NT2/D1 (cell line): ENCODE data around the gene DDX43.
"Not testable (repeated sequence)": the region's sequence is repeated elsewhere in the genome, so short reads cannot be mapped to it uniquely, and the experiment has no call there.

Experiments
- DNase-seq: peaks from one replicate; pipeline ENCODE4 v3.0.0-alpha.2; 2011; ENCODE audit warnings: low read depth, low spot score
- H3K27me3 ChIP-seq: 2 replicates; pipeline ENCODE4 v1.6.0; 2011; ENCODE audit warnings: mild to moderate bottlenecking; ENCODE audit not compliant: insufficient read length, insufficient read depth
- H3K36me3 ChIP-seq: 2 replicates; pipeline ENCODE4 v1.6.1; 2011; ENCODE audit warnings: mild to moderate bottlenecking, low read length, mixed read lengths; ENCODE audit not compliant: insufficient read depth, insufficient read length
- H3K4me1 ChIP-seq: 2 replicates; pipeline ENCODE4 v1.5.1; 2011; ENCODE audit not compliant: insufficient read depth, insufficient read length
- H3K4me3 ChIP-seq: 2 replicates; pipeline ENCODE4 v1.5.1; 2011; ENCODE audit warnings: low read depth; ENCODE audit not compliant: insufficient read length
- H3K9ac ChIP-seq: 2 replicates; pipeline ENCODE4 v1.6.0; 2011; ENCODE audit warnings: low read depth; ENCODE audit not compliant: insufficient read length
- H3K9me3 ChIP-seq: 2 replicates; pipeline ENCODE4 v1.5.1; 2011; ENCODE audit warnings: mild to moderate bottlenecking, low read length; ENCODE audit not compliant: insufficient read depth
- SUZ12 ChIP-seq: IDR thresholded peaks from 2 replicates; pipeline ENCODE4 v1.6.1; 2011; ENCODE audit not compliant: insufficient read length, insufficient read depth; ENCODE audit errors: extremely low read depth
- YY1 ChIP-seq: IDR thresholded peaks from 2 replicates; pipeline ENCODE4 v1.6.1; 2011; ENCODE audit not compliant: insufficient read length, insufficient read depth
- ZNF274 ChIP-seq: IDR thresholded peaks from 2 replicates; pipeline ENCODE4 v1.6.1; 2011; ENCODE audit warnings: mild to moderate bottlenecking, low read depth, low read length

Gene DDX43

DNA sequence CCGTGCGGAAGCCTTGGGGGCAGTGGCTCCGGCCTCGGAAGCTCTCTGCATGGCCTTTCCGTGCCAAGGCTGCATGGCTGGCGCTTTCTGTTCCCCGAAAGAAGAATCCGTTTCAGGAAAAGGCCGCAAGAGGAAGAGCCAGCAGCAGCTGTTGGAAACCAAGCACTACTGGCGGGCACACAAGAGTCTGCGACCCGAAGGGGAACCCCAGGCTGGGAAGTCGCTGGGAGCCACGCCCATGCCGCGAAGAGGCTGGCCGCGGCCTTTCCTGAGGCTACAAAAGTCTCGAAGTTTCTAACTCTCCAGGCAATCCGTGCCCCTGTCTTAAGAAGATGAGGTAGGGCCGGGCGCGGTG is 57.5 kb downstream of the DDX43 start, which contains the start of gene CGAS:
Gene CGAS, minus strand, starts transcription at position 191 of the 355 bp plus-strand sequence. Its CDS starts 116 bp downstream, at position 75.
- Histone ChIP-seq H3K4me3 (no peak within 1 kb of the TSS), H3K4me1 (no peaks in the 10 kb centered on the region), H3K36me3 (no peaks in the 10 kb centered on the region), H3K9me3 (no peaks in the 10 kb centered on the region), H3K27me3 (no peaks in the 10 kb centered on the region), H3K9ac (no peak within 1 kb of the TSS)
- TF ChIP-seq SUZ12 = no peak
- DNase-seq = no peak

DNA sequence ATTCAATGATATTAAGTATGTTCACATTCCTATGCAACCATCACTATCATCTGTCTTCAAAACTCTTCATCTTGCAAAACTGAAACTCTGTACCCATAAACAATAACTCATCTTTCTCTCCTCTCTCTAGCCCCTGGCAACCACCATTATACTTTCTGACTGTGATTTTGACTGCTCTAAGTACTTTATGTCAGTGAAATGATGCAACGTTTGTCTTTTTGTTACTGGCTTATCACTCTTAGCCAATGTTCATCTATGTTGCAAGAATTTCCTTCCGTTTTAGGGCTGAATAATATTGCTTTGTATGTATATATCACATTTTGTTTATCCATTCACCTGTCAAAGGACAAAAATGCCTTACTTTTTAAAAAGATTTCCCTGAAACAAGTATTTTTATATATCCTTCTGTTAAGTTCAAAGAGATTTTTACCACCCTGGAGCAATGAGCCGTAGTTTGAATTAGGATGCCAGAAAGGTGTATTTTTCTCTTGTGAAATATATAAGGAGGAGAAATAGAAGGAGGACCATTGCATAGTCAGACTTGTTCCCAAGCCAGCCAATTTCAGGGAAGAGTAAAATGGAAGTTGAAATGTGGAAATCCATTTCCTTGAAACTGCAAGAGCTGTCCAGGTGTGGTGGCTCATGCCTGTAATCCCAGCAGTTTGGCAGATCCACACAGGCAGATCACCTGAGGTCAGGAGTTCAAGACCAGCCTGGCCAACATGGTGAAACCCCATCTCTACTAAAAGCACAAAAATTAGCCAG is 61.4 kb downstream of the DDX43 start:
- no peaks in the 10 kb centered on the region for H3K4me1 ChIP-seq
- H3K27me3 ChIP-seq = no peaks in the 10 kb centered on the region
- no peak for DNase-seq
- H3K9ac ChIP-seq = no peak overlapping the region
- H3K9me3 ChIP-seq = no peaks in the 10 kb centered on the region
- TF ChIP-seq SUZ12 (no peak), ZNF274 (no peak), YY1 (no peak)
- no peaks in the 10 kb centered on the region for H3K36me3 ChIP-seq
- no peak overlapping the region for H3K4me3 ChIP-seq

DNA sequence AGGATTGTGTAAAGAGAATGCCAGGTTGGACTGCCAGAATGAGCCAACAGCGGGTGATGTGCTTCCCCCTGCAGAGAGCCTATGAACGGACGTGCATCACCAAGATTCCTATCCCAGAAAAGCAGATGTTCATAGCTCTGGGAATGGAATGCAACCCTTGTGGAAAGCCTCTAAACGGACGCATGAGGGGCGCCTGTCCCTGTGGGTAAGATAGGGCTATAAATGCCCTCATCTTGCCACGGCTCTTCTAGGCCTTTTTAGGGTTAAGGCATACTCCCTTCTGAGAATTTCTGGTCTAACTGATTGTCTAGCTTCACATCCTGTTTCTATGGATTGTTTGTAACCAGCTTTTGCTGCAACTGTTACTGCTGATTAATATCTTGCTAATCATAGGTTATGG is 64.8 kb downstream of the DDX43 start:
- H3K9me3 ChIP-seq, DNase-seq, H3K36me3 ChIP-seq, H3K4me3 ChIP-seq, H3K27me3 ChIP-seq, H3K9ac ChIP-seq, H3K4me1 ChIP-seq: not testable (repeated sequence)

DNA sequence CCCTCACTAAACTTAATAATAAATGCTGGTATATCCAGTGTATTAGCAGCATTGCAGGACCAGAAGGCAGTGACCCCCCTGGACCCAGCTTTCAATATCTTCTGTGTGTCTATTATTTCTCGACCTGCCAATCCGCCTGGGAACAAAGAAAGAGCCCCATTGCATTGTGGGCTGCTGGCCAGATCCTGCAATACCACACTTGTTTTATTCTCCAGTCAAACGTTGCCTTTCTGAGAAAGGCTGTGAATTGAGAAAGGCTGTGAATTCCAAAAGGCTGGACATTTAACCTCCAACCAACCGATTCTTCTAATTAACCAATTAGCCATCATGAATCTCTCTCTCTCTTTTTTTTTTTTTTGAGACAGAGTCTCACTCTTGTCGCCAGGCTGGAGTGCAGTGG is 65.4 kb downstream of the DDX43 start:
- no peak for DNase-seq
- Histone ChIP-seq H3K9me3 (no peaks in the 10 kb centered on the region), H3K4me1 (no peaks in the 10 kb centered on the region), H3K9ac (no peak overlapping the region), H3K4me3 (no peak overlapping the region), H3K36me3 (peaks cover 6% of the 10 kb centered on the region), H3K27me3 (no peaks in the 10 kb centered on the region)
- no peak for TF ChIP-seq ZNF274
- no peak for TF ChIP-seq YY1
- TF ChIP-seq SUZ12 = no peak

DNA sequence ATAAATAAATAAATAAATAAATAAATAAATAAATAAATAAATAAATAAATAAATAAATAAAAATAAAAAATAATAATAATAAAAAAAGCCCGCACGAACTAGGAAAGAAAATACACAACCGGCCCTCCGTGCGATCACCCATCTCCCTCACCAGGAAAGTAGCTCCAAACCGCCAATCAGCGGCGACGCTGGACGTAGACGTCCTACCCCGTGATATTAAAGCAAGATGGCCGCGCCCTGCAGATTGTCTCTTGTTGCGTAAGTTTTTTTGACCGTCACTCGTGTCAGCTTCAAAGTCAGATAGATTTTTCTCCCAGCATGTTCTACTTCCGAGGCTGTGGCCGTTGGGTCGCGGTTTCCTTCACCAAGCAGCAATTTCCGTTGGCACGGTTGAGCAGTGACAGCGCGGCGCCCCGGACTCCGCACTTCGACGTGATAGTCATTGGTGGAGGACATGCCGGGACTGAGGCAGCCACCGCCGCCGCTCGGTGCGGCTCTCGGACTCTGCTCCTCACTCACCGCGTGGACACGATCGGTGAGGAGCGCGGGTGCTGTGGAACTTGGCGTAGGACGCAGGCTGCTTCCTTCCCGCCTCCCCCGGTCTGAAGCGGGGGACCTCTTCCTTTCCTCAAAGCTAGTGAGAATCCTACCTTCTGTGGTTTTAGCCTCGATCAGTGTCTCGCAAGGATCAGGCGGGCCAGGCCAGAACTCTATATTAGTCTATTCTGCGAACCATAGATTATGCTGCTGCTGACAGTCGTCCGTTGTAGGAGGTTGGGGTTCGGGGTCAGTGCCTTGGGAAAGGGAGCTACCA is 67.1 kb downstream of the DDX43 start, which contains the start of gene MTO1:
Gene MTO1, plus strand, starts transcription at position 201 of the 814 bp plus-strand sequence. Its CDS starts 118 bp downstream, at position 319.
- Histone ChIP-seq H3K36me3 (peaks cover 14% of the 10 kb centered on the region), H3K4me3 (peak within 1 kb of the TSS; percentile 99), H3K9ac (peak within 1 kb of the TSS; percentile 93), H3K4me1 (no peaks in the 10 kb centered on the region), H3K9me3 (no peaks in the 10 kb centered on the region), H3K27me3 (no peaks in the 10 kb centered on the region)
- DNase-seq = peak; percentile 60
- no peak for TF ChIP-seq ZNF274
- TF ChIP-seq YY1 = peak; percentile 83
